Stimulated activated CD4-positive, alpha-beta T cell treated with anti-CD3 and anti-CD28 coated beads, Interleukin-15, amount 100 ng/mL, for 1 hour (primary cell): Measurements from ENCODE around the gene LDHAL6B.

Source experiments
- DNase-seq, 2 donors: peaks; one replicate each; pipeline ENCODE4 v3.0.0-alpha.2; 2020; ENCODE audit warnings: low read depth in 1 of 2, low spot score in 1 of 2

LDHAL6B gene

DNA sequence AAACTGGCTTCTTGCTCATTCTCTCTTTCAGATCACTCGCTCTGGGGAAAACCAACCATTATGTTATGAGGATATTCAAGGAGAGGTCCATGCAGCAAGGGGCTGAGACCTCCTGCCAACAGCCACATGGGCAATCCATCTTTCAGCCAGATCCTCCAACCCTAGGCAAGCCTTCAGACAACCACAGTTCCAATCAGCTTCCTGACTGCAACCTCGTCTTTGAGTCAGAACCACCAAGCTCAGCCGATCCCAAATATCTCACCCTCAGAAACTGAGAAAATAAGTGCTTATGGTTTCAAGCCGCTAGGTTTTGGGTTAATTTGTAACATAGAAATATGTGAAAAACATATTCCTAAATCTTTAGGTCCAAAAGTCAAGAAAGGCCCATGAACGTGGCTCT is 10.3 kb downstream of the LDHAL6B start:
- DNase-seq: no peak

DNA sequence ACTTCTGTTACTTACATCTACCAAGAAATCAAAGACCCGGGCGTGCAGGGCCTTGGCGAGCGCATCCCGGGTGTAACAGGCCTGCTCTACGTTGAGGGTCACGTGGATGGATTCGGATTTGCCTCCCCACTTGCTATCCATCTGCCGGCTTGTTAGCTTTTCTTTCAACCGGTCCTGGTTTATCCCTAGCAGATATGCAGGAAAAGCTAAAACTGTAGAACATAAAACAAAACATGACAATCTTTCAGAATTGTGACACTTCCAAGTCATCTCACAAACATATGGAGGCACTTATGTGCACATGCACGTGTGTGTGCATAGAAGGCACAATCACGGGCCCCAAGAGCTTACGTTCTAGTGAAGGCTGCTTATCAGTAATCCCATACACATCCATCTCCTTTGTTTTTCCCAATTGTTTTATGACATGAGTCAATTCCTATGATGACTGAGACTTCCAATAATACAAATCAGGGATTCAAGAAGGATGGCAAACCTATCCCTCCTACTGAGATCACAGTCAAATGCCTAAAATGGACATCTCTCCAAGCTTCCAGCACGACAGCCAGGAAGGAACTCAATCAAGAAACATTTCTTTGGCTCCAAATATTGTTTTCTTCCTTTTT is 11.3 kb downstream of the LDHAL6B start:
- no peak for DNase-seq

DNA sequence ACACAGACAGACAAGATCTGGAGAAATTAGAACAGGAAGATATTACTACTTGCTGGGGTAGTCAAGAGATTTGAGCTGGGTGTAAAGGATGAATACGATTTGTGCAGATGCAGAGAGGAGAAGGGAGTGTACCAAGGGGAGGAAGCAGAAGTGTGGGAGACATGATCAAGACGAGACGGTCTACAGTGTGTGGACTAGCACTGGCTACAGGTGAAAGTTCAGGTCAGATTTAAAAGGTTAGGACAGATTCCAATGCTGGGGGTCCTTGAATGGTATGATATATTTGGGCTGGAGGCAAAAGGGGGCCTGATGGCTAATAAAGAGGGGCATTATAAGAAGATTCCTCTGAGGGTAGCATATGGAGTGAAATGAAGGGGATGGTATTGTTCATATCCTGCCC is 12.1 kb downstream of the LDHAL6B start:
- DNase-seq: no peak

DNA sequence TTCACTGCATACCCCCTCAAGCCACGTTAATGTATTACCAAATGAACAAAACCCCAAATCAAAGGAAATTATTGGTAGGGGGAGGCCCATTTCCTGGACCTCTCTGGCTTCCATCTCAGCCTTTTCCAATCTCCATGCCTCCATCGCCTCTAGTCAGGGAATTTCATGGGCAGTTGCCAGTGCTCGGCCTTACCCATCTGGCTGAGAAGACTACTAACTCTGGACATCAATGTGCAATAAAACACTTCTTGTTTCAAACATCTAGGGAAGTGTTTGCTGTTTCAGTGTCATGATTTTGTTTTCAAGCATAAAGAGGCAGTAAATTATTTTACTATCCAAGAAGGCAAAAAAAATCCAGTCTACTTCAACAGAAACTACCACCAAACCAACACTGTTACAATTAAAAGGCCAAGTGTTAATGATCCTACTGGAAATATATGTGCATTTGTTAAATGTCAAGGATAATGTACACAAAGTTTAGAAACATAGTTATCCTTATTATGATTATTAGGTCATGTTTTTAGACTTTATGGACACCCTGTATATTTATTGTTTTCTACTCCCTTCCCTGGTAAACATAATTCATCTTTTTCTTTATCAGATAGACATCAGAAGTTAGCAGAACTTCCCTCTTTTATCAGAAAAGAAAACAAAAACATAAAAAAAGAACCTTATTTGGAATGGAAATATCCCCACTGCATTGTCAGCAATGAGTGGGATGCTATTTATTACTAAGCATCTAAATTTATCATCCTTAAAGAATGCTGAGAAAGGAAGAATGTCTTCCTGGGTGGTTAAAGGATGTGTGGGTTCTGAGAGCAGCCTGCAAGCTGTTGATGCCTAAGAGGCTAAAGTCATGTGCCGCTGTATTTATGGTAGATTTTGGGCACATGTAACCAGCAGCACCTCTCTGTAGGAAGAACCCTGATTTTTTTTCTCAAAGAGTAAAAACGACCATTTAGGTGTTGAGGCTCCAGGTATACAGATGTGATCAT is 15.2 kb downstream of the LDHAL6B start:
- DNase-seq: no peak

DNA sequence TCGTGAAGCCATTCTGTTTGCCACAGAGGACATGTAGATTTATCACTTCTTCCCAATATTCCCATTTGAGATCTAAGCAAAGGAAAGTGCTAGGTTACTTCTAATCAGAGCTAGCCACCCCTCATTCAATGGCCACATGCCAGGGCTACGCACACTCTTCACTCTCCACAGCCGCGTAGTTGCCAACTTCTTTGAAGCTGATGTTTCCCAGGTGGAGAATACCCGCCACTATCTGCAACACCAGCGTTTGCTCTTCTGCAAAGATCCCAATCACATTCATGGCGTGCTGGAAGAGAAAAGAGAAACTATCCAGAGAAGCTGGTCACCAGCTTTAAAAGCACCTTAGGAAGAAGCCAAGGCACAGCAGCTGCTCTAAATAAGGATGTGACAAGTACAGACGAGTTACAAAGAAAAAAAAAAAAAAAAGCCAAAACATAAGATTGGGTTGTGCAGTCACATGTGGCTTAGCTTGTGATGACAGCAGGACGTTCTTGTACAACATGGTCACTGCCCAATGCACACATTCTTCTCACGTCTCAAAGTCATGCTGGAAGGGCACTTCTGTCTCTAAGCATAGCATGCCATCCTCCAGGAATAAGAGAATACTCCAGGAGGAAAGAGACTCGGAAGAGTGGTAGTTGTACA is 16.4 kb downstream of the LDHAL6B start:
- no peak for DNase-seq

DNA sequence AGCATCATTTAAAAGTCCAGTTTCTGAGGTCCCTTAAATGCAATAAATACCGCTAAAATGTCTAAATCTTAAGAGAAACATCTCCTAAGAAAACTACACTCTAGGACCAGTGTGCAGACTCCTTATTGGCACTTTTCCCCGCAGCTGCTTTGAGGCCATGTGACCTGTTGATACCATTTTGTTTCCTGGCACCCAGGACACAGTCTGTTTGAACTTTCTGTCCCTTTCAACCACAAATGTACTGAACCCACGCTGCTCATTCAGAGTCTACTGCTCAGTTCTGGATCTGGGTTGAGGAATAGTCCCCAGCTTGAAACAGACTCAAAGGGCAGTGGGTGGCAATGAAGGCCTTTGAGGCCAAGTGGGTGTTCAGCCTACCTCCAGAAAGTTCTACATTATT is 17.1 kb downstream of the LDHAL6B start:
- no peak for DNase-seq

DNA sequence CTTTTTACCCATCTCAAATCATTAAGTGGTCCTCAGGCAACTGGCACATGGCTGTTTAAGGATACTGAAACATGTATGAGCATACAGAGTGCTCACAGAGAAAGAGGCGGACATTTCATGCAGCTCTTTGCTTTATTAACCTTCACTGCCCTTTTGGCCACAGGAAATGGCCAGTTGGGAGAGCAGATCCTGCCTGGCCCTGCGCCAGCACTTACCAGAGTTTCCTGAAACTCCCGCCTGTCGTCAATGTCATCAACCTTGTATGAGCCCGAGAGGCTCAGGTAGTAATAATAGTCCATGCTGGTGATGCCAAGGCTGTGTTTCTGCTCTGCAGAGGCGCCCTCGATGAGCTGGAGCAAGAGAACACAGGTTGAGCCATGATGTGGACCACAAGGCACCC is 17.8 kb downstream of the LDHAL6B start:
- DNase-seq: no peak

DNA sequence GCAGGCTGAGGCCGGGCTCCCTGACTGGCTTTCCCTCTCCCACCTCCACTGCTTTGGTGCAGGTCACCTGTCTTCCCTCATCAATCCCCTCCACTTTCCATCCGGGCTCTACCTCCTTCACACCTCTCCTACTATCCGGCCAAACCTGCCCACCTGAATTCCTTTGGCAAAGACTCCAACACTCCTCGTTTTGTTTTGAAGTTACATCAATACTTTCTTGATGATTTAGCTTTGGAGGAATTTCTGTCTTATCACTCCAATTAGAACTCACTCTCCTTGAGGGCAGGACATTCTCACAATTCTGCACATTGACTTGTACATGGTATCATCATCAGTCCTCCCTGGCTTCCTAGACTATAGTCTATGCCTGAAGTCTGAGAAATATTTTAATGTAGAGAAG is 20.4 kb downstream of the LDHAL6B start:
- DNase-seq: no peak

DNA sequence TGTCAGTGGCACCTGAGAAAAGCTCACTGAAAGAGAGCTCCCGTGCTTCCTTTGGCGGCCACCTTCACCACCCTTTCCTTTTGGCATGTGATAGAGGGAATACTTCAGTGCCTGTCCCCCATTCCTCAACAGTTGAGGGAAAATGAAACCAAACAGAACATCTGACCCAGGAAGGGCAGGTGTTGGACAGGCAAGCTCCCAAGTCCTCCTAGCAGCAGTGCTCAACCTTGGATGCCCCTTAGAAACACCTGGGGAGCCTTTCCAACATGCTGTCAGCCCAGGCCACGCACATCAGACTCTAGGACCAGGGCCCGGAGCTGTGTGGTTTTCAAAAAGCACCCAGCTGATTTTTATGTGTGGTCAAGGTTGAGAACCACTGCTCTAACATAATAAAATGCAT is 22.4 kb downstream of the LDHAL6B start:
- no peak for DNase-seq

DNA sequence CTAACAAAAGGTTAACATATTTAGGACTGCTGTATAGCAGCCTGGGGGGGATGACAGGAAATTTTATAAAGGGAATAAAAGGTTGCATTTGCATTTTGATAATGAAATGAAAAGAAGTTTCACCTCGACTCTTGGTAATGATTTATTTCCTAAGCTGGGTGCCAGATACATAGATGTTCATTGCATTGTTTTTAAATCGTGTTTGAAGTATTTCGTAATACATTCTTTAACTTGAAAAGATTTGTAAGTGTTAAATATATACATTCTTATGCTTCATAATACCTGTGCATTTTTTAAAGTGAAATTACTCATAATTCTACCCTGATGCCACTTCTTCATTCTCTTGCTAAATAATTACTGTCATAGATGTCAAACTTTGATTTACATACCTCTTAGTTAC is 22.8 kb downstream of the LDHAL6B start:
- DNase-seq: no peak

DNA sequence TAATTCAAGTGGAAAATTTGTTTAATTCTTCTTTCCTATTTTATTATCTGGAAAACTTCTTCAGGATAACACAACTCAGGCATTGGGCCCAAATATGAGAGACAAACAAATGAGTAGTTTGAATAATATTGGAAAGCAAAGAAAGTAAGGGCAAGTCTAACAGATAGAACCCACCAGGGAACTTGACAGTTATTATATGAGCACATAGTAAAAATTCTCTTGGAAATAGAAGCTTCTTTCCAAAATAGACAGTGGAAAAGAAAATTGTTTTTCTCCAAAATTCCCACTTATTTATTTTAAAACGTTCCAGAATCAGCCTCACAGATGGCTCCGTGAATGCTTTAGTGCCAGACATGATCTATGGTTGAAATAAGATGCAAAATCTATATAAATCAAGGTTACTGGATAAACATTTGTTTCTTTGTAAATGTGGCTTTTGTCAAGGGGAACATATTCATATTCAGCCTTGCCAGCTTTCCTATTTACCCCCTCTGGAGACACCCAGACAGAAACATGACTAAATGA is 23.9 kb downstream of the LDHAL6B start:
- DNase-seq: no peak

DNA sequence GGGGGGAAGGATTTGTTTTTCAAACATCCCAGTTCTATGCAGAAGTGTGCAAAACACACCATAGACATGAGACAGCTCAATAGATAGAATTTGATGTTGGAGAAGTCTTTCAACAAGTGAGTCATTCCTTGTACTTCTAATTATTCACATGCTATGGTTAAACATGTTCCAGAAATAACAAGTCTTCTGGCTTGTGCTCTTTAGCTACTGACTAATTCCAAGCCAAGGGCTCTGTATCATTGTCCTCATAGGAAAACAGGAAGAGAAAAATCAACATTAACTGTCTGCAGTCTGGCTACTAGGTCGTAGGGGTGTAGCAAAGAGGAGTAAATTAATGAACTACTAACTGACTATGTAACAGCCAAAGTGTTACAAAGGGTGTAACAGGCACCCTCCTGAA is 25.8 kb downstream of the LDHAL6B start:
- DNase-seq: no peak

DNA sequence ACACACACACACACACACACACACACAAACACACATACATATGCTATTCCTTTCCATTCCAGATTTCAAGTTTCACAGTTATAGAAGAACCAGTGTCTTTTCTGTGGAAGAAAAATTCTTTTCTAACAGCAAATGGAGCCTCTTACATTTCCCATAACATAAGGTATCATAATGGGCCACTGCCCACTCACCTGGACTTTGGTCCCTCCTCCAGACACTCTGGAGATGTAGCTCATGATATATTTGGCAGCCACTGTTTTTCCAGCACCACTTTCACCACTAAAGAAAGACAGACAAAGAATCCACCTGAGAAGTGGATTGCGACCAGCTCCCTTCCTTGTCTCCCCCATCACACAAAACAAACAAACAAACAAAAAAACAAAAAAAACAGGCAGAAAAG is 29.8 kb downstream of the LDHAL6B start:
- DNase-seq: no peak

DNA sequence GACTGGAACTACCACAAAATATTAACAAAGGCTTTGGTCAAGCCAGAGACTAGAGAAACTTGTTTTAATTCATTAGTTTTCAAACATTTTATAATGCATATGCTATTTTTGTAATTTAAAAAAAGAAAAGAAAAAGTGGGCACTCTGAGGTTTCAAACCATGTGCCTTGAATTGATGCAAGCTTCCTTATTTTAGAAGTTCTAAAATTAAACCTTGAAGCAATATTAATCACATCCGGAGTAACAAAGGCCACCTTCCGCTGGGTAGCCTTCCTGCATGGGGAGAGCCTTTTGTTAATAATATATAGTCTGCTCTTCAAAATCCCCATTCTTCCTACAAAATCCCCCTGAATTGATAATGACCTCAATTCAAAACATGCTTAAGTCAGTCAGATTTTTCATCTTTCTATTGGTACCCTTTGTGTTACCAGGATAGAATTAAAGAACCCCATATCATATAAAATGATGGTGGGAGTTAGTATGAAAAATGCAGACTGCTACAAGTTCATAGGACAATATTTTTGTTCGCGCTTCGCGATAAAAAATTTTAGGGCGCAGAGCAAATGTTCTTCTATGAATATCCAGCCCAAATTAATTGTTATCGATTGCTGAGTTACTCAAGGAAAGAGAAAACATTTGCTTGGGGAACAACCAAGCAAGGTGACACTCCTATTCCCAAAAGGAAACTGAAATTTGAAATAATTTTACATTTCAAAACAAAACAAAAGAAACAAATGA is 30.6 kb downstream of the LDHAL6B start:
- DNase-seq: no peak

DNA sequence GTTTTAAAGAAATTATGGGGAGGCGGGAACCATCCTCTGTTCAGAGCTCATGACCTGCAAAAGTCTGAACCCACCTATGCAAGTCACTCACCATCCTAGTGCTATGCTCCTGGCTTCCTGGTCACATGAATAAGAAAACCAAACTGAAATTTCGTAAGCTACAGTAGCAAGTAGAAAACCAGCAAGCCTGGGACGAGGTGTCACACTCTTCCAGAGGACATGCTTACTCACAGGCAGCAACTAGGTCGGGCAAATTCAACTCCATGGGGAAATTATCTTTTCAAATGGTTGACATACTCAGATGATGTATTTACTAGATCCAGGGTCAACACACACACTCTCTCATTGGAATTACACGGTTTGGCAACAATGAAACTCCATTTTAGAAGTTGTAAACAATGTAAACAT is 31.3 kb downstream of the LDHAL6B start:
- no peak for DNase-seq

DNA sequence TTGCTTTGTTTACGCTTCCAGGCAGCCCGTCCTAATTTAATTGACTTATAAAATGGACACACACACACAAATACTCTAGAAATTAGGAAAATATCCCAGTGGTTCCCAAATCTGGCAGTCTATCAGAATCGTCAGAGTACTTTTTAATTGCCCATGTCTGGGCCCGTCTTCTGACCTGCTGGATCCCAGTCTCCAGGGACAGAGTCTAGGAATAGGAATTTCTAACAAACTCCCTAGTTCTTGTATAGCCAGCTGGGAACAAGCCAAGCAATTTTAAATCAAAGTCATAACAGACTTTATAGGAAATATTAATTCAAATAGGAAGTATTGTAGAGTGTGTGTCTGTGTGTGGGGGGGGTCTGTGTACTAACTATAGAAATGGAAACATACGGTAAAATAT is 33.4 kb downstream of the LDHAL6B start:
- no peak for DNase-seq

DNA sequence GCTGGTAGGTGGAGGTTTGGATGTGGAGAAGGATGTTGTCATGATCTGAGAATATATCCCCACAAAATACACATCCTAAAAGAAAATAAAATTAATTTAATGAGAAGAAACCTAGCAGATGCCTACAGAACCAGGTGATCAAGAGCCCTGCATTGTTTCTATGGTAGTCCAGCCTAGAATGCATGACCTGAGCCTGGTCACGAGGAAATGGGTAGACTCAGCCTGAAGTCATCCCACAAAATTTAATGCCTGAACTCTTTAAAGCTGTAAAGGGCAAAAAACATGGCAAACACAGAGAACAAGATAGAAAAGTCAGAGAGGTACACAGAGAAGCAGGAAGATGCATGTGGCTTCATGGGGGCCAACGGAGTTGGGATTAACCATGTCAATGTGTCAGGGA is 36.0 kb downstream of the LDHAL6B start:
- DNase-seq: no peak

DNA sequence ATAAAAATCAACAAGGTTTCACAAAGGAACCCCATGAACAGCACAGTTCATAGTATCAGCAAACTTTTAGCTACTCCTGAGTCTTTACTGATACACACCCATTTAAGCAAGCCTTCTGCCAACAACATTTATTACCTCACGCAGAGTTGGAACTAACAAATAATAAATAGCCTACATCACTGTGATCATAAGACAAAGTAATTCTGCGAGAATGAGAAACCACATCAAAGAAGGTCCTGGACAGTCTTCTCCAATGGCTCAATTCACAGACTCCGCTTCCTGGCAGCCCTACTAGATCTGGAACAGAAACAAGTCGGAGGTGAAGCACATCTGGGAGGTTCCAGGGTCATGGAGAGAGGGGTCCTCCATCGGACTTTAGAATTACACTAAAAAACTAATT is 37.0 kb downstream of the LDHAL6B start:
- DNase-seq: no peak

DNA sequence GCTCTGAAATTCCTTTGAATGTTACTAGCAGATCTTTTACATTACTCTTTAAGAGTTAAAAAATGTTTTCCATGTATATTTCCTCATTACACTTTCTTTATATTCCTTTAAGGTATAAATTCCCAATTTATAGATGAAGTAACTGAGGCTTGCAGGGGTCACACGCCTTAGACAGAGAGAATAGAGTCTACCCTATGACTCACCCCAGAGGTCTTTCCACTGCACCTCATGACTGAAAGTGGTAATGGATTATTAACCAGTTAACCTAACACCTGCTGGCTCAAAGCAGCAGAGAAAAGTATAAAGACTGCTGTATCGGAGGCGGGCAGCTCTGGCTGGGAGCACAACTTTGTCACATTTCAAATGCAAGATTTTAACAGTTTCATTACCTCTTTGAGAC is 37.7 kb downstream of the LDHAL6B start:
- DNase-seq: no peak

DNA sequence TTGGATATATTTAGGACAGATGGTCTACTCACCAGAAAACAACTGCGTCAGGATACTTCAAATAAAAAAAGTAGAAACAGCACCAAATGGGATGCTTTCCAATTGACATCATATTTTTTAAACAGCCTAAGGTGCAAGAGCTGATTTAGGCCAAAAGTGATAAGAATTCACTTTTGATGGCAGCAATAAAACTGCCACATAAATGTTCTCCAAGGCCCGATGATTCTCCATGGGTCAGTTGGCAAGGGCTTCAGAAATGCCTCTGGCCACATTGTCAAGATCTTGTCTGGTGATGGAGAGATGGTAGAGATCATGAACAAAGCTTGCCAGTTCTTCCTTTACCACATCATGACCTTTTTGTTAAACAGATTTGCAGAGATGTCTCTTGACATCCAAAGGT is 38.9 kb downstream of the LDHAL6B start:
- DNase-seq: no peak

DNA sequence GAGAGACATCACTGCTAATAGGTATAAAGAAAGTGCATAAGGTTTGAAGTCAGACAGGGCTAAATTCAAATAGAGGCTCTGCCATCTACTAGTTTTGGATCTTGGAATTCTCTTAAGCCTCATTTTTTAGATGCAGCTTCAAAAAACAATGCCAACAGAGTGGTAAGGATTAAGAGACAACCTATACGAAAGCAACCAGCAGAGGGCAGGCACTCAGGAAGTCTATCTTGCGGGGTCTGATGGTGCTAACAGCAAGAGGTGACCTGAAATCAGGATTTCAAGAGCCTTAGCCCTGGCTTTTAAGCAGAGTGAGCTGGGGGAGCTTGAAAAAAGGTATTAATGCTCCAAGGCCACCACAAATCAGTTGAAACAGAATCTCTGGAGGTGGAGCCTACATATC is 40.7 kb downstream of the LDHAL6B start:
- DNase-seq: no peak
